Transverse colon (tissue), 4 donors: Measurements from ENCODE around the gene COL11A2. TPM values are rescaled to one million over a fixed set of nuclear protein-coding genes. Genes with fewer than 3 reads are reported as not detected.

Source experiments
- DNase-seq: peaks from one replicate; pipeline ENCODE4 v3.0.0-alpha.2; 2019
- H3K27ac ChIP-seq, 4 donors: fragments of 200-600 bp; sonication (generic); 2 replicates each; pipeline ENCODE4 v1.5.1; 2016 to 2018; ENCODE audit warnings: inconsistent platforms in 4 of 4
- H3K27me3 ChIP-seq: fragments of 200-600 bp; sonication (generic); 2 replicates; pipeline ENCODE4 v1.5.1; 2017; ENCODE audit warnings: inconsistent platforms
- H3K36me3 ChIP-seq, 4 donors: fragments of 200-600 bp; sonication (generic); 2 replicates each; pipeline ENCODE4 v1.5.1; 2017 to 2019; ENCODE audit warnings: inconsistent platforms in 4 of 4
- H3K4me1 ChIP-seq, 4 donors: fragments of 200-600 bp; sonication (generic); 2 replicates each; pipeline ENCODE4 v1.5.1; 2017 to 2020; ENCODE audit warnings: inconsistent platforms in 4 of 4
- H3K4me3 ChIP-seq, 4 donors: fragments of 200-600 bp; sonication (generic); 1 replicate in 1 of 4; 2 replicates in 3 of 4; pipeline versions ENCODE4 v1.5.1 to v1.6.1; 2017 to 2019; ENCODE audit warnings: inconsistent platforms in 4 of 4
- H3K9me3 ChIP-seq, 2 donors: fragments of 200-600 bp; sonication (generic); 2 replicates each; pipeline ENCODE4 v1.5.1; 2017 to 2019; ENCODE audit warnings: inconsistent platforms in 2 of 2
- CTCF ChIP-seq, 5 experiments: fragments of 200-600 bp in 3 of 5; fragments of 450-650 bp in 2 of 5; sonication (generic) in 3 of 5; IDR thresholded peaks; 1 replicate in 2 of 5; 2 replicates in 3 of 5; pipeline ENCODE4 v1.5.1; 2016 to 2017; ENCODE audit warnings: antibody characterized with exemption in 5 of 5, inconsistent platforms in 3 of 5, mild to moderate bottlenecking in 2 of 5, moderate library complexity in 1 of 5
- EP300 ChIP-seq: sonication (generic); formaldehyde crosslinking; IDR thresholded peaks from one replicate; pipeline ENCODE4 v1.6.1; 2017; ENCODE audit warnings: antibody characterized with exemption, low read depth
- POLR2A ChIP-seq: fragments of 450-650 bp; IDR thresholded peaks from one replicate; pipeline ENCODE4 v1.6.1; 2016; ENCODE audit warnings: antibody characterized with exemption, mild to moderate bottlenecking, moderate library complexity
- POLR2AphosphoS5 ChIP-seq, 3 donors: sonication (generic); formaldehyde crosslinking; IDR thresholded peaks; one replicate each; pipeline ENCODE4 v1.6.1; 2016; ENCODE audit warnings: antibody characterized with exemption in 3 of 3
- WGBS, 2 donors: methylation state at CpG; one replicate each; pipeline ENCODE4 v1.1.5; 2018; ENCODE audit warnings: low coverage in 1 of 2; 5-methylcytosine and 5-hydroxymethylcytosine counted together
- in situ Hi-C, 4 donors: fragments of 200-750 bp; cut with MboI; loops; one replicate each; pipeline versions ENCODE4 v1.15.0 to v1.15.1; 2017; ENCODE audit warnings: low sequenced_read_pairs in 3 of 4, low pct_ligation_motif_present in 1 of 4, low pct_unique_long_range_greater_than_20kb in 1 of 4
- intact Hi-C: fragments of 100-400 bp; cut with DNase I; formaldehyde crosslinking; loops from one replicate; pipeline ENCODE4 v1.15.1; 2023; ENCODE audit warnings: low total_unique reads
- total RNA-seq, 4 donors: library from RNA; depleted of rRNA; stranded (reverse); fragments of >200 nt; gene quantifications; one replicate each; pipeline ENCODE4 v1.1.0, GENCODE V29; 2016

Gene COL11A2
- total RNA-seq, 4 donors from 2014 or later, result 0.14 to 0.79 (median 0.75) TPM; not detected in 1

GRCh38 chr6:33171016-33171879 is 21.0 kb downstream of the COL11A2 start:
- DNase-seq, result no peak
- in situ Hi-C loops, result no loop called here
- TF ChIP-seq EP300 (no peak), POLR2AphosphoS5 (IDR thresholded peaks at IDR 0.05) (no peak), POLR2A (no peak), CTCF (IDR thresholded peaks at IDR 0.05) (no peak)
- Histone ChIP-seq H3K27ac (no peak overlapping the region), H3K27me3 (peaks cover 4% of the 10 kb centered on the region), H3K9me3 (no peaks in the 10 kb centered on the region), H3K36me3 (no peaks in the 10 kb centered on the region), H3K4me1 (no peaks in the 10 kb centered on the region), H3K4me3 (no peak overlapping the region)
- WGBS, 2 donors, result 80% methylated on average over 11 of the region's 11 CpGs; no CpG with 5 or more reads in 1 of the 2 donors
- intact Hi-C loops, result no loop called here

DNA sequence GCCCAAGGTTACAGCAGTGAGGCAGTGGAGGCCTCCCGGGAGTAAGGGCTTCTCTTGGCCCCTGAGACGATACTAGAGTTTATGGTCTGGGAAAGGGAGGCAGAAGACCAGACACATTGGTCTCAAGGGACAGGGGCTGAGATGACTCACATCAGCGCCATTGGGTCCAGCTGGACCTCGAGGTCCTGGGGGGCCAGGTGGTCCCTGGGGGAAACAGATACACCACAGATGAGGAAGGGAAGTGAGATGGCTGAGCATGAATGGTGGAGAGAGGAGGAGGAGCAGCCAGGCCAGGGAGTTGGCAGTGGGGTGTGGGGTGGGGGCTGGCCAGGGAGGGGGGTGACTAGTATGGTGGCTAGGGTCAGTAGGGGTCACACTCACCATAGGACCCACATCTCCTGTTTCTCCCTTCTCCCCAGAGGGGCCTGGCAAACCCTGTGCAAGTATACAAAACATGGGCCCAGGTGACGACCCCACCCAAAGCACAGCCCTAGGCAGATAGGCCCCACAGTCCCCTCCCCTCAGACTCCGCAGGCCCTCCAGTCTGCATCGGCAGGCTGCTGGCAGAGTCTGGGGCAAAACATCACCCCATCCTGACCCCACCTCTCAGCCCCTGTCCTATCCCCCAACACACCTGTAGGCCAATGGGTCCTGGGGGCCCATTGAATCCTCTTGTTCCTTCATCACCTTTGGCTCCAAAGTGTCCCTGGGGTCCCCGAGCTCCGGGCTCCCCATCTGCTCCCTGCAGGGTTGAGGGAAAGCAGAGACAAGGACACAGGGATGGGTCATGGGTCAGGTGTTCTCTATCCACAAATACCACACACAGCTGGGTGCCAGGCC is 21.9 kb downstream of the COL11A2 start:
- in situ Hi-C loops, result no loop called here
- no peak for DNase-seq
- Histone ChIP-seq H3K4me1 (no peaks in the 10 kb centered on the region), H3K4me3 (no peak overlapping the region), H3K36me3 (no peaks in the 10 kb centered on the region), H3K27me3 (peaks cover 4% of the 10 kb centered on the region), H3K27ac (no peak overlapping the region), H3K9me3 (no peaks in the 10 kb centered on the region)
- intact Hi-C loops, result no loop called here
- WGBS, 2 donors, result 77 to 100% methylated on average over 1 to 9 of the region's 9 CpGs
- TF ChIP-seq CTCF (IDR thresholded peaks at IDR 0.05), result no peak
- TF ChIP-seq EP300, result no peak
- no peak for TF ChIP-seq POLR2A
- no peak for TF ChIP-seq POLR2AphosphoS5 (IDR thresholded peaks at IDR 0.05)

GRCh38 chr6:33169291-33170175 is 22.7 kb downstream of the COL11A2 start:
- no peak for DNase-seq
- Histone ChIP-seq H3K4me1 (no peaks in the 10 kb centered on the region), H3K9me3 (no peaks in the 10 kb centered on the region), H3K27ac (no peak overlapping the region), H3K27me3 (peaks cover 4% of the 10 kb centered on the region), H3K36me3 (no peaks in the 10 kb centered on the region), H3K4me3 (no peak overlapping the region)
- intact Hi-C loops (loop anchor here (10.0 kb wide), 1 partner anchor 75 kb away; no protein-coding TSS in a partner anchor), in situ Hi-C loops (loop anchor here in 2 of 4 donors (10.0 kb wide), 1 partner anchor 75 kb away; no protein-coding TSS in a partner anchor)
- TF ChIP-seq EP300, result no peak
- TF ChIP-seq POLR2A, result no peak
- no peak for TF ChIP-seq CTCF (IDR thresholded peaks at IDR 0.05)
- no peak for TF ChIP-seq POLR2AphosphoS5 (IDR thresholded peaks at IDR 0.05)
- WGBS, 2 donors, result 92% methylated on average over 10 of the region's 10 CpGs; no CpG with 5 or more reads in 1 of the 2 donors
